GM23248 (cell line): ENCODE measurements around the gene CABS1.

Experiments
- EZH2 ChIP-seq: fragments of 200-600 bp; sonication (generic); IDR thresholded peaks from 2 replicates; pipeline ENCODE4 v1.6.1; 2018; ENCODE audit warnings: antibody characterized with exemption, mild to moderate bottlenecking; ENCODE audit not compliant: insufficient read depth, poor library complexity, severe bottlenecking
- EZH2phosphoT487 ChIP-seq: fragments of 200-600 bp; sonication (generic); IDR thresholded peaks from 2 replicates; pipeline ENCODE4 v1.6.1; 2018; ENCODE audit warnings: antibody characterized with exemption, moderate library complexity, mild to moderate bottlenecking, low read depth; ENCODE audit not compliant: insufficient read depth

- TF ChIP-seq EZH2 = no peak
- TF ChIP-seq EZH2phosphoT487 = no peak
Observed at GRCh38 chr4:70360460-70360859, 25.7 kb downstream of the CABS1 start, which contains the start of gene SMR3A.
